ENCODE results near the gene WFIKKN2.
A peak's percentile ranks its signal among the peaks of the same experiment; 100 is the strongest.
"Not testable (repeated sequence)": the region's sequence is repeated elsewhere in the genome, so short reads cannot be mapped to it uniquely, and the experiment has no call there.

Gene WFIKKN2

GRCh38 chr17:50855708-50856330, 20.4 kb downstream of the WFIKKN2 start:
- no peak for DNase-seq (ENCODE audit: low read depth in 2 of 2)

GRCh38 chr17:50856431-50856830, 21.0 kb downstream of the WFIKKN2 start:
- no peak for DNase-seq (ENCODE audit: low read depth in 2 of 2)

GRCh38 chr17:50858486-50859225, 23.3 kb downstream of the WFIKKN2 start:
- DNase-seq (ENCODE audit: low read depth in 2 of 2) = no peak

- DNase-seq (ENCODE audit: low read depth in 2 of 2) = not testable (repeated sequence)
Measured at GRCh38 chr17:50859727-50860126, 24.3 kb downstream of the WFIKKN2 start.

- DNase-seq (ENCODE audit: low read depth in 2 of 2) = no peak
Measured at GRCh38 chr17:50861334-50861676, 25.9 kb downstream of the WFIKKN2 start.

GRCh38 chr17:50861822-50862528, 26.6 kb downstream of the WFIKKN2 start:
- no peak for DNase-seq (ENCODE audit: low read depth in 2 of 2)

GRCh38 chr17:50863221-50863843, 27.9 kb downstream of the WFIKKN2 start:
- no peak for DNase-seq (ENCODE audit: low read depth in 2 of 2)

GRCh38 chr17:50863931-50864330, 28.5 kb downstream of the WFIKKN2 start:
- no peak for DNase-seq (ENCODE audit: low read depth in 2 of 2)

- no peak for DNase-seq (ENCODE audit: low read depth in 2 of 2)
Measured at GRCh38 chr17:50864747-50865059, 29.3 kb downstream of the WFIKKN2 start.

- DNase-seq (ENCODE audit: low read depth in 2 of 2) = peak in 1 of 2 donors; percentile 23
Measured at GRCh38 chr17:50865060-50865867, 29.9 kb downstream of the WFIKKN2 start.

GRCh38 chr17:50865868-50866260, 30.5 kb downstream of the WFIKKN2 start:
- DNase-seq (ENCODE audit: low read depth in 2 of 2) = no peak

GRCh38 chr17:50866261-50866949, 31.0 kb downstream of the WFIKKN2 start, which contains the start of gene TOB1:
Gene TOB1, minus strand, starts transcription at chr17:50866354. Its CDS starts 2,337 bp downstream, at chr17:50864017.
- DNase-seq (ENCODE audit: low read depth in 2 of 2) = peak; percentile 89 to 90

GRCh38 chr17:50866950-50867362, 31.6 kb downstream of the WFIKKN2 start:
- DNase-seq (ENCODE audit: low read depth in 2 of 2) = peak; percentile 23 to 34

GRCh38 chr17:50867363-50868139, 32.2 kb downstream of the WFIKKN2 start:
- DNase-seq (ENCODE audit: low read depth in 2 of 2) = peak; percentile 64 to 65

GRCh38 chr17:50868140-50868438, 32.7 kb downstream of the WFIKKN2 start:
- DNase-seq (ENCODE audit: low read depth in 2 of 2) = no peak

- no peak for DNase-seq (ENCODE audit: low read depth in 2 of 2)
Measured at GRCh38 chr17:50868602-50869001, 33.2 kb downstream of the WFIKKN2 start.

GRCh38 chr17:50871364-50871763, 36.0 kb downstream of the WFIKKN2 start:
- DNase-seq (ENCODE audit: low read depth in 2 of 2) = peak in 1 of 2 donors; percentile 42

GRCh38 chr17:50871898-50872297, 36.5 kb downstream of the WFIKKN2 start:
- no peak for DNase-seq (ENCODE audit: low read depth in 2 of 2)

GRCh38 chr17:50872710-50873424, 37.5 kb downstream of the WFIKKN2 start:
- peak; percentile 31 to 33 for DNase-seq (ENCODE audit: low read depth in 2 of 2)

GRCh38 chr17:50875074-50875473, 39.7 kb downstream of the WFIKKN2 start:
- no peak for DNase-seq (ENCODE audit: low read depth in 2 of 2)

Data from stimulated activated CD8-positive, alpha-beta memory T cell treated with anti-CD3 and anti-CD28 coated beads, Interleukin-15, amount 100 ng/mL, for 4 hours (primary cell).